Measurements from ENCODE around the gene C1GALT1.

Gene C1GALT1

GRCh38 chr7:7293092-7293491 lies 110.7 kb downstream of the C1GALT1 start:
- Mint-ChIP-seq H3K36me3 (no peaks in the 10 kb centered on the region), H3K27ac (no peak overlapping the region), H3K4me1 (no peaks in the 10 kb centered on the region), H3K4me3 (no peak overlapping the region), H3K9me3 (no peaks in the 10 kb centered on the region)
- DNase-seq (ENCODE audit: low spot score in 2 of 2) (no peak), ATAC-seq (no peak)

- DNase-seq (ENCODE audit: low spot score in 2 of 2) (no peak), ATAC-seq (no peak)
- Mint-ChIP-seq H3K4me3 (no peak overlapping the region), H3K4me1 (no peaks in the 10 kb centered on the region), H3K36me3 (no peaks in the 10 kb centered on the region), H3K27ac (no peak overlapping the region), H3K9me3 (no peaks in the 10 kb centered on the region)
Observed at GRCh38 chr7:7294911-7295310, 112.6 kb downstream of the C1GALT1 start.

Measured in stimulated activated effector memory CD8-positive, alpha-beta T cell treated with anti-CD3 and anti-CD28 coated beads, Interleukin-12 subunit alpha, Interleukin-12 subunit beta, amount 100 ng/mL, for 72 hours (primary cell).